Measurements from ENCODE around the gene CACNA2D2. TPM values are rescaled to one million over a fixed set of nuclear protein-coding genes. Genes with fewer than 3 reads are reported as not detected.

CACNA2D2 gene
- total RNA-seq, 1 donor from 2014 or later: 17.3 TPM

DNA sequence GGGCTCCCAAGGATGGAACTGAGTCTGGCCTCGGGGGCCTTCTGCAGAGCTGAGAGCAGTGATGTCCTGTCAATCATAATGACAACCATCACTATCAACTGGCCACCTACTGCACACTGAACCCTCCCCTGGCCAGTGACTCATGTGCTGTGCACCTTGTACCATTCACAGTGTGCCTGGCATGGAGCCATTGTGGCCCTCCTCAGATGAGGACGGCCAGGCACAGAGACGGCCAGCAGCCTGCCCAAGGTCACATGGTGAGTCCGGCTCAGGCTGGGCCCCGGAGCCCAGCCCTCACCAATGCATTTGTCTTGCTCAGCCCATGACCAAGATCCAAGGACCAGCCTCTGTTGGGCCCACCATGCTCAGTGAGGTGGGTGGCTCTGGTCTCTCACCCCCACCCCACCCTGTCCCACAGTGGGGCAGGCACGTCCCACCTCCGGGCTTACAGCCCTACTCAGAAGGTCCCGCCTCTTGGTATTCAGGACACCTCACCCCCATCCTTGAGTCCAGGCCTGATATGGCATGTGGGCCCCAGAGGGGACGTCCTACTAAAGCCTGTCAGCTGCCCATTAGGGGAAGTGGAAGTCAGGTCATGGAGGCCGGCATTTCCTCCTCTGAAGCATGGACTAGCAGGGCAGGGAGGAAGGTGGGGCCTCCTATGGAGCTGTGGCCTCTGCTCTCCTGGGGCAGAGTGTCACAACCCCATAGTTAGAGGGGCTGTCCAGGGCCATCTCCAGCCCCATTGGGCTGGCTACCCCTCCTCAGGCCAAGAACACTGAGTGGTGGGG is 108.2 kb downstream of the CACNA2D2 start:
- no peak for DNase-seq (ENCODE audit: low spot score)
- Mint-ChIP-seq H3K36me3 (ENCODE audit: low read depth, unreplicated experiment) (no peaks in the 10 kb centered on the region), H3K9me3 (ENCODE audit: unreplicated experiment) (no peaks in the 10 kb centered on the region), H3K4me1 (ENCODE audit: unreplicated experiment) (peaks cover 6% of the 10 kb centered on the region), H3K4me3 (ENCODE audit: unreplicated experiment) (no peak overlapping the region), H3K27me3 (ENCODE audit: unreplicated experiment) (peaks cover 6% of the 10 kb centered on the region), H3K27ac (ENCODE audit: unreplicated experiment) (no peak overlapping the region)
- TF ChIP-seq, protein P1, sequence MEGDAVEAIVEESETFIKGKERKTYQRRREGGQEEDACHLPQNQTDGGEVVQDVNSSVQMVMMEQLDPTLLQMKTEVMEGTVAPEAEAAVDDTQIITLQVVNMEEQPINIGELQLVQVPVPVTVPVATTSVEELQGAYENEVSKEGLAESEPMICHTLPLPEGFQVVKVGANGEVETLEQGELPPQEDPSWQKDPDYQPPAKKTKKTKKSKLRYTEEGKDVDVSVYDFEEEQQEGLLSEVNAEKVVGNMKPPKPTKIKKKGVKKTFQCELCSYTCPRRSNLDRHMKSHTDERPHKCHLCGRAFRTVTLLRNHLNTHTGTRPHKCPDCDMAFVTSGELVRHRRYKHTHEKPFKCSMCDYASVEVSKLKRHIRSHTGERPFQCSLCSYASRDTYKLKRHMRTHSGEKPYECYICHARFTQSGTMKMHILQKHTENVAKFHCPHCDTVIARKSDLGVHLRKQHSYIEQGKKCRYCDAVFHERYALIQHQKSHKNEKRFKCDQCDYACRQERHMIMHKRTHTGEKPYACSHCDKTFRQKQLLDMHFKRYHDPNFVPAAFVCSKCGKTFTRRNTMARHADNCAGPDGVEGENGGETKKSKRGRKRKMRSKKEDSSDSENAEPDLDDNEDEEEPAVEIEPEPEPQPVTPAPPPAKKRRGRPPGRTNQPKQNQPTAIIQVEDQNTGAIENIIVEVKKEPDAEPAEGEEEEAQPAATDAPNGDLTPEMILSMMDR (IDR thresholded peaks at IDR 0.05; ENCODE audit: unreplicated experiment): no peak

DNA sequence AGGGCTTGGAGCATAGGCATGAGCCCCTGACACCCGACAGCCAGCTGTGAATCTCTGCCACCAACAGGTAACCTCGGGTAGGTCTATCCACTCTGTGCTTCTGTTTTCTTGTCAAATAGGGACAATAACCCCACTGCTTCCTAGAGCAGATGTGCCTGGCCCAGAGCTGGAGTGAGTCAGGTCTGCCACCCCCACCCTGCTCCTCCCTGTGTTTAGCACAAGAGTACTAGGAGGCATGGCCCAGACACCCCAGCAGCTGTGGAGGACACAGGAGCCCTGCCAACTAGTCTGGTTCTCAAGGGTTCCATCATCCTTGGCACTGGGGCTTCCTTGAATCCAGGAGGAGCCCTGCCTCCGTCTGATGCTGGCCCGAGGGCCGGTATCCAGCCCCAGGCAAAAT is 110.4 kb downstream of the CACNA2D2 start:
- no peak for DNase-seq (ENCODE audit: low spot score)
- no peak overlapping the region for H3K27ac Mint-ChIP-seq (ENCODE audit: unreplicated experiment)
- H3K36me3 Mint-ChIP-seq (ENCODE audit: low read depth, unreplicated experiment): no peaks in the 10 kb centered on the region
- H3K9me3 Mint-ChIP-seq (ENCODE audit: unreplicated experiment): no peaks in the 10 kb centered on the region
- H3K27me3 Mint-ChIP-seq (ENCODE audit: unreplicated experiment): peaks cover 6% of the 10 kb centered on the region
- TF ChIP-seq, protein P1 (IDR thresholded peaks at IDR 0.05; ENCODE audit: unreplicated experiment): no peak
- no peak overlapping the region for H3K4me3 Mint-ChIP-seq (ENCODE audit: unreplicated experiment)
- peaks cover 6% of the 10 kb centered on the region for H3K4me1 Mint-ChIP-seq (ENCODE audit: unreplicated experiment)

DNA sequence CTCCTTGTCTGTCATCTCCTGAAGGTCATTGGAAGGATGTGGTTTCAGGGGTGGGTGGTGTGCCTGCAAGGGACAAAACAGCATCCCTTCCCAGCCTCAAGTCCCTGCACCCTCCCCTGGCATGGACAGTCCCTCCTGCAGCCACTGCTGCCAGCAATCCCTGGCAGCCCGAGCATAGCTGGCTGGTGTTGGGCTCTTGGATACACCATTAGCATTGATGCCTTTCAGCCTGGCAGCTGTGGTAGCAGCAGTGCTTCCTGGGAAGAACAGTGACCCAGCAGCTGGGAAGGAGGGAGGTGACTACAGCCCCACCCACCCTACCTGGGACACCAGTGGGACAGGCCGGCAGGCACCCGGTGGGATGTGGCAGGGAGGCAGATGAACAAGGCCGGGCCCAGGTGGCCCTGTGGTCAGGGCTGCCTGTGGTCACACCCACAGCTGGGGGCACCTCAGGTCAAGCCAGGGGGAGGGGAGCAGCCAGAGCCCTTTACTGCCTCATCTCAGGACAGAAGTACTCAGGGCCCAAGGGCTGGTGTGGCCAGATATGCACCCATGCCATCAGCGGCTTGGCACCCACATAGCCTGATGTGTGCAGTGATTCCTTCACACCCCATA is 111.2 kb downstream of the CACNA2D2 start:
- H3K36me3 Mint-ChIP-seq (ENCODE audit: low read depth, unreplicated experiment): no peaks in the 10 kb centered on the region
- H3K27ac Mint-ChIP-seq (ENCODE audit: unreplicated experiment): no peak overlapping the region
- TF ChIP-seq, protein P1 (IDR thresholded peaks at IDR 0.05; ENCODE audit: unreplicated experiment): no peak
- no peak for DNase-seq (ENCODE audit: low spot score)
- no peaks in the 10 kb centered on the region for H3K9me3 Mint-ChIP-seq (ENCODE audit: unreplicated experiment)
- H3K4me1 Mint-ChIP-seq (ENCODE audit: unreplicated experiment): peaks cover 6% of the 10 kb centered on the region
- H3K4me3 Mint-ChIP-seq (ENCODE audit: unreplicated experiment): no peak overlapping the region
- peaks cover 6% of the 10 kb centered on the region for H3K27me3 Mint-ChIP-seq (ENCODE audit: unreplicated experiment)

DNA sequence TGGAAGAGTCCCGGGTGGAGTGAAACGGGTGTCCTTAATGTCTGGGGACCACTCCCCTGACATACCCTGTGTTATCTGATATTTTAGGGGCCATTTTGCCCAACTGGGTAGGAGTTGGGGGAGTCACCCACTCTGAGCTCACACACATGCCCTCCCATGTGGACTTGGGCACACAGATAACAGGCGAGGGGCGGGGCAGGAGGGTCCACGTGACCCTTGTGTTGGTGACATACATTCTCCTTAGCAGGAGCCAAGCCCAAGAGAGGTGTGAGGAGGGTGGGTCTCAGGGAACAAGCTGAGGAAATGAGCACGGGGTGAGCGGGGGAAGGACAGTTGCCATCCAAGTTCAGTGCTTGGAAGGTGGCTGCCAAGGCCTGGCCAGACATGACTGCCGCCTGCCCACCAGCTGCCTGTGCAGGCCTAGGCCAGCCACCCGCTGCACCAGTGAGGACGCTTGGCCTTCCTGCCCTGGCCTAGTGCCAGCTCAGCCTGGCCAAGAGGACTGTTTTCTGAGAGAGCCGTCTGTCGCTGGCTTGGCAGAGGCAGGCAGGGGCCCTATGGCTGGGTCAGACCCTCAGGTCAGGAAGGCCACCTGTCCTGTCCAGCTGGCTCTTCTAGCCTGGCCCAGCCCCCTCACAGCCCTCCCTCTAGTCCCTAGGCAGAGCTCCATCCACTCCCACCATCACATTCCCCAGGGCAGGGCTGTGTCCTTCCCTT is 112.8 kb downstream of the CACNA2D2 start:
- no peak for DNase-seq (ENCODE audit: low spot score)
- TF ChIP-seq, protein P1 (IDR thresholded peaks at IDR 0.05; ENCODE audit: unreplicated experiment): no peak
- H3K9me3 Mint-ChIP-seq (ENCODE audit: unreplicated experiment): no peaks in the 10 kb centered on the region
- H3K27me3 Mint-ChIP-seq (ENCODE audit: unreplicated experiment): peaks cover 2% of the 10 kb centered on the region
- peaks cover 4% of the 10 kb centered on the region for H3K36me3 Mint-ChIP-seq (ENCODE audit: low read depth, unreplicated experiment)
- no peak overlapping the region for H3K27ac Mint-ChIP-seq (ENCODE audit: unreplicated experiment)
- H3K4me1 Mint-ChIP-seq (ENCODE audit: unreplicated experiment): peaks cover 2% of the 10 kb centered on the region
- no peak overlapping the region for H3K4me3 Mint-ChIP-seq (ENCODE audit: unreplicated experiment)
